HG03025 (cell line): ENCODE data around the gene GPER1.
"Not testable (repeated sequence)": the region's sequence is repeated elsewhere in the genome, so short reads cannot be mapped to it uniquely, and the experiment has no call there.

Experiments used
- ATAC-seq: cut with Tn5 transposase; IDR thresholded peaks from one replicate; pipeline ENCODE4 v1.9.1; 2021; ENCODE audit warnings: mild to moderate bottlenecking, moderate library complexity; ENCODE audit not compliant: unreplicated experiment, low FRiP score

The GPER1 gene

DNA sequence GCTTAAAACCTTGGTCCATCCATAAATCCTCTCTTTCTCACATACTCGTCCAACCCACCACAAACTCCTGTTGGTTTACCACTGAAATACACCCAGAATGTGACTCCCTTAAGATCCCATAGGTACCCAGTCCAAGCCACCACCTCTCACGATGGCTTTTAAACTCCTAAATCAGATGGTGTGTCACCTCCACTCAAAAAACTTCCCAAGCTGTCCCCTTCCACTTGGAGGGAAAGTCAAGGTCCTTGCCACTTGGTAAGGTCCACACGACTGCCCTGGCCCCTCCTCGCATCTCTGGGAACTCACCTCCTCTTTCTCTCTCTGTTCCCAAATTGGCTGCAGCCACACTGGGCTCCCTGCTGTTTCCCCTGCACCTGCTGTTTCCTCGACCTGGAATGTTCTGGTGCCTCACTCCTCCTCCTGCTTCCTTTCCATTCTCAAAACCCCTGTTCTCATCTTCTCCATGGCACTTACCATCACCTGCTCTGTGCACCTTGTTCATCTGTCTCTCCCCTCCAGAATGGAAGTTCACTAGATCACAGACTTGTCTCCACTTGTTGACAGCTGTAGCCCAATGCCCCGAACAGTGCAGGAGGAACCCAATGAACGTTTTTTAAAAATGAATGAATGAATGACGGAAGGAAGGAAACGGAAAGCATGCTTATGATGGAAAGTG is 49.1 kb downstream of the GPER1 start:
- ATAC-seq = no peak

DNA sequence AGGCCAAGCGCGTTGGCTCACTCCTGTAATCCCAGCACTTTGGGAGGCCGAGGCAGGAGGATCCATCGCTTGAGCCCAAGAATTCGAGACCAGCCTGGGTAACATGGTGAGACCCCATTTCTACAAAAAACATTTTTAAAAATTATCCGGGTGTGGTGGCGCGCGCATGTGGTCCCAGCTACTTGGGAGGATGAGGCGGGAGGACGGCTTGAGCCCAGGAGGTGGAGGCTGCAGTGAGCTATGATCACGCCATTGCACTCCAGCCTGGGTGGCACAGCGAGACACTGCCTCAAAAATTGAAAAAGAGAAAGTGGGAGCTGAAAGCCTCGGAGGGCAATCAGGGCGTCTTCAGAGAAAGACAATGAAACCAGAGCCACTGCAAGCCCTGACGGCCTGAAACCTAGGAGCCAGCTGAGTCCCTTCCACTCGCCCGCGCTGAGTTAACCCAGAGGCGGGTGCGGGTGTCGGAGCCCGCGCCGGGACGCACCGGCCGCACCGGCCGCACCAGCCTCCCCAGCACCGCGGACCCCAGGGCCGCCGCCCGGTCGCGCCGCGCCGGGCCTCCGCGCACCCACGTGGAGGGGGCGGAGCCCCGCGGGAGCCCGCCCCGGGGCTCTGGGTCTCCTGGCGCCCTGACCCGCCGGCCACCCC is 49.7 kb downstream of the GPER1 start:
- ATAC-seq = peak; percentile 54

DNA sequence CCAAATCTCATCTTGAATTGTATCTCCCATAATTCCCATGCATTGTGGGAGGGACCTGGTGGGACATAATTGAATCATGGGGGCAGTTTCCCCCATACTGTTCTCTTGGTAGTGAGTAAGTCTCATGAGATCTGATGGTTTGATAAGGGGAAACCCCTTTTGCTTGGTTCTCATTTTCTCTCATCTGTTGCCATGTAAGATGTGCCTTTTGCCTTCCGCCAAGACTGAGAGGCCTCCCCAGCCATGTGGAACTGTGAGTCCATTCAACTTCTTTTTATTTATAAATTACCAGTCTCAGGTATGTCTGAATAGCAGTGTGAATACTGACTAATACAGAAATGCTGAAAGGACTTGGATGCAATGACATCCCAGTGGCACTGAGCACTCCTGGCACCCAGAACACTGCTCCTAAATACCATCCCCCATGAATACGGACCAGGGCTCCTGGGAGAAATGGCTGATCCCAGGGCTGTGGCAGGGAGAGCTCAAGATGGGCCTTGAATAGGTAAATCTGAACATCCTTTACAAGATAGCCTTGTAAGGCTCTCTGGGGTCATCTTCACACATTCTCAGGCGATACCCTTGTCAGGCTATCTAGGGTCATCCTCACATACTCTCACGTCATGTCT is 52.7 kb downstream of the GPER1 start:
- ATAC-seq = no peak

DNA sequence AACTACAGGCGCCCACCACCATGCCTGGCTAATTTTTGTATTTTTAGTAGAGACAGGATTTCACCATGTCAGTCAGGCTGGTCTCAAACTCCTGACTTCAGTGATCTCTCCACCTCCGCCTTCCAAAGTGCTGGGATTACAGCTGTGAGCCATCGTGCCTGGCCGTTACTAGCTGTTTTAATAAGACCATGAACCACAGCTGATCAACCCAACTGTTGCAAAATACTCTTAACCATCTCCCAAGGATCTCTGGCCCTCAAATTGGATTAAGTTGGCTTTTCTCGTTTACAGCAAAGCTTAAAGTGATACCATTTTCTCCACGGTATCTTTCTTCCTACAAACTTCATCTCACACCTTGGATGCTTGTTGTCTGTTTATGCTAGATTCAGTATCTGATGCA is 53.7 kb downstream of the GPER1 start:
- ATAC-seq = no peak

DNA sequence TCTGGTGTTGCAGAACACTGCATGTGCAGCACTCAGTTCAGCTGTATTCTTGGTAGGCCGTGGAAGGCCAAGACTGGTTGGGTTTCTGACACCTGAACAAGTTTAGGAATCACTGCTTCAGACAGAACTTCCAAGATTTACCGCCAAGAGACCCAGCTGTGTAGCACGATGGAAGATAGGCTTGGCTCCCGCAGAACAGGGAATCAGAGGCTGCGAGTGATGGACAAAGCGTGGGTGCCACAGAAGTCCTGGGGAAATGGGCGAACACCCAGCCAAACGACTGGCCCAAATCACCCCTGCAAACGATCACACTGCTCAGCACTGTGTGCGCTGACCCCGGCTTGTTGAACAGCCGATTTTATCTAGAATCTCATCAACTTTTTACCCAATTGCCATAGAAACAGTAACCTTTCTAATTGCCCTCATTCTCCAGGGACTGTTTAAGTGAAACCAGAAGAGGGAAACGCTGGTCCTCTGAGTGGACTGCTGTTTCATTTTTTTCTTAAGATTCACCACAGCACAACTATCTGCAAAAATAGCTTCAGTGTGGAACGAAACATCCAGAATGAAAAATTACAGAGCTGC is 54.2 kb downstream of the GPER1 start:
- ATAC-seq = no peak

DNA sequence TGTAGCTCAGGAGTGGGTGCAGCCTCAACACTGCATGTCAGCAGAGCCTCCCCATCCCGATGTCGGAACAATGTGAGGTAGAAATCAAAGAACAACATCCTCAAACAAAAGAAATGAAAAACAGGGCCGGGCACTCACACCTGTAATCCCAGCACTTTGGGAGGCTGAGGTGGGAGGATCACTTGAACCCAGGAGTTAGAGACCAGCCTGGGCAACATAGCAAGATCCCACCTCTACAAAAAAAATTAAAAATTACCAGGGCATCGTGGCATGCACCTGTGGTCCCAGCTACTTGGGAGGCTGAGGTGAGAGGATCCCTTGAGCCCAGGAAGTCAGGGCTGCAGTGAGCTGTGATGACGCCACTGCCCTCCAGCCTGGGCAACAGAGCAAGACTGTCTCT is 55.1 kb downstream of the GPER1 start:
- ATAC-seq = not testable (repeated sequence)
